Measurements from ENCODE around the gene CXXC5.

DNA sequence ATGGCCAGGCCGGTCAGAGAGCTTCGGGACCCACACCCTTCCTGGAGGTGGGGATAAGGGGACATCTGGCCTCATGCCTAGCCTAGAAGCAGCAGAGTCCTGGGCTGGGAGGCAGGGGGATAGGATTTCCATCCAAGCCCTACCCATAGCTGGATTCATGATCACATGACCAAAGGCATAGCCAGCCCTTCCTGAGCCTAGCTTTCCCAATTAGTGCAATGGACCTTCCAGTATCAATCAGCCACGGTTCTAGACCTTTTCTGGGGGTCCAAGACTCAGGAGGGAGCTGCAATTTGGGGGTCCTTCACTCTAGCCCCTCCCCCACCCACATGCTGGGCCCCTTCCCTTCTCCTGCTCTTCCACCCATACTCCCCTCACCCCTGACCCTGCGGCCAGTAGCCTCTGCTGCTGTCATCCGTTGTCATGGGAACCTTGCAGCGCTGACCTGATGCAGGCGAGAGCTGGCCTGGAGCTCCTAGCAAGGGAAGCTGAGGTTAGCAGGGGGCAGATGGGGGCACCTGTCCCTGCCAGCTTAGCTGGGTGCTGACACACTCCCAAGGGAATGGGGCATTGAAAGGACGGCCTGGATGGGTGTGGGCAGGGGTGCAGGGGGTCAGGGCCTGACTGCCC, 44.6 kb downstream of the CXXC5 start:
- TF ChIP-seq CTCF (IDR thresholded peaks at IDR 0.05) (no peak), ZFX (IDR thresholded peaks at IDR 0.05; ENCODE audit: borderline replicate concordance) (no peak)
